H1 (cell line): ENCODE results near the gene COPS9. TPM values are rescaled to one million over a fixed set of nuclear protein-coding genes. Genes with fewer than 3 reads are reported as not detected.

ENCODE experiments used
- BCL11A ChIP-seq, 2 experiments: IDR thresholded peaks; one replicate each; pipeline ENCODE4 v1.6.1; 2011; ENCODE audit warnings: low read depth in 2 of 2, low read length in 2 of 2, mild to moderate bottlenecking in 2 of 2
- CTBP2 ChIP-seq: IDR thresholded peaks from 2 replicates; pipeline ENCODE4 v1.7.0; 2011; ENCODE audit warnings: borderline replicate concordance, mild to moderate bottlenecking, moderate library complexity, mixed read lengths, low read length; ENCODE audit not compliant: insufficient read depth, insufficient read length
- EGR1 ChIP-seq: IDR thresholded peaks from 2 replicates; pipeline ENCODE4 v1.6.1; 2011; ENCODE audit warnings: low read depth, low read length, borderline replicate concordance
- HDAC6 ChIP-seq: IDR thresholded peaks from one replicate; pipeline ENCODE4 v1.7.1; 2012; ENCODE audit warnings: low read depth, mild to moderate bottlenecking, inconsistent platforms, low read length, moderate library complexity
- RFX5 ChIP-seq: IDR thresholded peaks from 2 replicates; pipeline ENCODE4 v1.6.1; 2011; ENCODE audit warnings: low read depth, low read length, improper control_type of control experiment, borderline replicate concordance
- RXRA ChIP-seq: IDR thresholded peaks from 2 replicates; pipeline ENCODE4 v1.6.1; 2011; ENCODE audit warnings: low read depth, mild to moderate bottlenecking, low read length, moderate library complexity; ENCODE audit not compliant: insufficient read depth
- SAP30 ChIP-seq: fragments of 300-600 bp; sonication (generic); IDR thresholded peaks from 2 replicates; pipeline ENCODE4 v1.7.1; 2012; ENCODE audit warnings: low read length, moderate library complexity, mild to moderate bottlenecking, inconsistent platforms; ENCODE audit not compliant: insufficient read depth, insufficient replicate concordance
- SP1 ChIP-seq: IDR thresholded peaks from 2 replicates; pipeline ENCODE4 v1.6.1; 2011; ENCODE audit warnings: low read depth, low read length
- TAF1 ChIP-seq: IDR thresholded peaks from 2 replicates; pipeline ENCODE4 v1.6.1; 2011; ENCODE audit warnings: mild to moderate bottlenecking, low read depth, low read length
- TEAD4 ChIP-seq: IDR thresholded peaks from 2 replicates; pipeline ENCODE4 v1.6.1; 2012; ENCODE audit warnings: low read depth, low read length, inconsistent platforms, mixed read lengths
- polyA plus RNA-seq, 7 experiments: library from polyadenylated mRNA; depleted of rRNA in 3 of 7; stranded (reverse) in 5 of 7; unstranded in 2 of 7; fragments of >200 nt in 5 of 7; fragments of 200-250 nt in 2 of 7; gene quantifications; 1 replicate in 5 of 7; 2 replicates in 1 of 7; 4 replicates in 1 of 7; pipeline versions ENCODE4 v1.2.1 to v1.2.3, GENCODE V29; 2011 to 2013; ENCODE audit warnings: missing spikeins in 2 of 7, mixed read lengths in 2 of 7
- total RNA-seq: library from RNA; stranded (reverse); fragmentation: NEBNext Ultra II Directional; extraction: Animal tissue kit (Norgen Biotek cat#: 25700); gene quantifications from 2 replicates; pipeline ENCODE4 v1.2.1, GENCODE V29; 2021

The COPS9 gene
- total and polyA plus RNA-seq, 2 of the 8 experiments (the other 6 are each of a cell fraction or from before 2014, with no cell fraction given) = 154 to 234 TPM

- TF ChIP-seq HDAC6 (no peak), SAP30 (no peak), CTBP2 (no peak), TAF1 (no peak), RXRA (no peak), TEAD4 (no peak), RFX5 (no peak), SP1 (no peak), BCL11A (IDR thresholded peaks at IDR 0.05; ENCODE audit: low read depth in 2 of 2, low read length in 2 of 2) (no peak), EGR1 (no peak)
These were observed 47.9 kb upstream of the COPS9 start (continued) for GRCh38 chr2:240183875-240184590.
